GM12892 (cell line): ENCODE results near the gene UGT1A8.

Experiments used
- DNase-seq: peaks from one replicate; pipeline ENCODE4 v3.0.0; 2011; ENCODE audit not compliant: insufficient read length
- FAIRE-seq: peaks from 2 replicates; lab custom pipeline; 2011; peaks lifted over from hg19 to GRCh38; lab: Jason Lieb, UNC
- POLR2A ChIP-seq: IDR thresholded peaks from 2 replicates; pipeline ENCODE4 v1.6.1; 2011; ENCODE audit warnings: low read depth, low read length, control low read depth
- POLR2AphosphoS5 ChIP-seq: IDR thresholded peaks from 2 replicates; pipeline ENCODE4 v1.6.1; 2011; ENCODE audit warnings: low read depth, low read length, control low read depth
- TAF1 ChIP-seq: IDR thresholded peaks from 2 replicates; pipeline ENCODE4 v1.6.1; 2011; ENCODE audit warnings: low read depth, mild to moderate bottlenecking, control low read depth, low read length, borderline replicate concordance

UGT1A8 gene

GRCh38 chr2:233813236-233814055 lies 196.0 kb downstream of the UGT1A8 start:
- DNase-seq (no peak), FAIRE-seq (no peak)
- TF ChIP-seq POLR2A (no peak), TAF1 (no peak), POLR2AphosphoS5 (no peak)

GRCh38 chr2:233814056-233814835 lies 196.8 kb downstream of the UGT1A8 start:
- no peak for TF ChIP-seq POLR2A
- no peak for DNase-seq
- FAIRE-seq: no peak

- FAIRE-seq (no peak), DNase-seq (no peak)
- no peak for TF ChIP-seq POLR2A
- no peak for TF ChIP-seq POLR2AphosphoS5
- TF ChIP-seq TAF1: no peak
Measured at GRCh38 chr2:233815861-233816260, 198.4 kb downstream of the UGT1A8 start.

GRCh38 chr2:233816334-233816733 lies 198.9 kb downstream of the UGT1A8 start:
- no peak for DNase-seq
- FAIRE-seq: no peak
- TF ChIP-seq POLR2AphosphoS5 (no peak), POLR2A (no peak), TAF1 (no peak)

GRCh38 chr2:233816771-233817170 lies 199.3 kb downstream of the UGT1A8 start:
- FAIRE-seq: no peak

GRCh38 chr2:233817361-233817911 lies 200.0 kb downstream of the UGT1A8 start:
- TF ChIP-seq POLR2AphosphoS5: no peak
- no peak for TF ChIP-seq TAF1
- no peak for TF ChIP-seq POLR2A
- DNase-seq: no peak
- no peak for FAIRE-seq

More at GRCh38 chr2:233816771-233817170, 199.3 kb downstream of the UGT1A8 start:
- TF ChIP-seq POLR2A: no peak
- TF ChIP-seq POLR2AphosphoS5: no peak
- TF ChIP-seq TAF1: no peak
- DNase-seq: no peak

- no peak for TF ChIP-seq POLR2A
- no peak for TF ChIP-seq POLR2AphosphoS5
- no peak for TF ChIP-seq TAF1
- FAIRE-seq (no peak), DNase-seq (no peak)
Measured at GRCh38 chr2:233817995-233818638, 200.7 kb downstream of the UGT1A8 start.

GRCh38 chr2:233818639-233819621 lies 201.5 kb downstream of the UGT1A8 start:
- no peak for FAIRE-seq
- no peak for DNase-seq
- TF ChIP-seq POLR2AphosphoS5 (no peak), TAF1 (no peak), POLR2A (no peak)

- TF ChIP-seq TAF1: no peak
- TF ChIP-seq POLR2AphosphoS5: no peak
- no peak for TF ChIP-seq POLR2A
- no peak for DNase-seq
Measured at GRCh38 chr2:233819884-233820773, 202.7 kb downstream of the UGT1A8 start.

More at GRCh38 chr2:233819884-233820773, 202.7 kb downstream of the UGT1A8 start:
- FAIRE-seq: no peak
